ENCODE measurements around the gene RNF187. TPM values are rescaled to one million over a fixed set of nuclear protein-coding genes. Genes with fewer than 3 reads are reported as not detected.

Gene RNF187
- total and polyA plus RNA-seq, 2 of the 13 experiments (the other 11 are each of a cell fraction or from before 2014, with no cell fraction given), result 41.3 to 59.4 TPM

- TF ChIP-seq PRDM10 (CRISPR knock-in tag; IDR thresholded peaks at IDR 0.05; ENCODE audit: low read depth) (peak; percentile 75; the same call in 1 of the 2 replicates), HMGXB4 (CRISPR knock-in tag; IDR thresholded peaks at IDR 0.05; ENCODE audit: borderline replicate concordance in 1 of 2, low read depth in 1 of 2) (peak; percentile 82 to 90), ZNF672 (CRISPR knock-in tag; IDR thresholded peaks at IDR 0.05) (no peak), NCOA2 (CRISPR knock-in tag; IDR thresholded peaks at IDR 0.05) (peak; percentile 53; the same call in 1 of the 2 replicates), ELF3 (CRISPR knock-in tag; IDR thresholded peaks at IDR 0.05) (peak; percentile 64), ZBED4 (CRISPR knock-in tag; IDR thresholded peaks at IDR 0.05; ENCODE audit: borderline replicate concordance) (peak; percentile 80), ZNF383 (CRISPR knock-in tag; IDR thresholded peaks at IDR 0.05; ENCODE audit: borderline replicate concordance) (no peak), KLF16 (CRISPR knock-in tag; IDR thresholded peaks at IDR 0.05) (peak; percentile 53 to 86; a peak in 1 of 4 replicates), MAFG (CRISPR knock-in tag; IDR thresholded peaks at IDR 0.05) (no peak), ZSCAN20 (CRISPR knock-in tag; IDR thresholded peaks at IDR 0.05; ENCODE audit: borderline replicate concordance) (peak; percentile 45; the same call in 1 of the 2 replicates)
- TF ChIP-seq, protein P1, sequence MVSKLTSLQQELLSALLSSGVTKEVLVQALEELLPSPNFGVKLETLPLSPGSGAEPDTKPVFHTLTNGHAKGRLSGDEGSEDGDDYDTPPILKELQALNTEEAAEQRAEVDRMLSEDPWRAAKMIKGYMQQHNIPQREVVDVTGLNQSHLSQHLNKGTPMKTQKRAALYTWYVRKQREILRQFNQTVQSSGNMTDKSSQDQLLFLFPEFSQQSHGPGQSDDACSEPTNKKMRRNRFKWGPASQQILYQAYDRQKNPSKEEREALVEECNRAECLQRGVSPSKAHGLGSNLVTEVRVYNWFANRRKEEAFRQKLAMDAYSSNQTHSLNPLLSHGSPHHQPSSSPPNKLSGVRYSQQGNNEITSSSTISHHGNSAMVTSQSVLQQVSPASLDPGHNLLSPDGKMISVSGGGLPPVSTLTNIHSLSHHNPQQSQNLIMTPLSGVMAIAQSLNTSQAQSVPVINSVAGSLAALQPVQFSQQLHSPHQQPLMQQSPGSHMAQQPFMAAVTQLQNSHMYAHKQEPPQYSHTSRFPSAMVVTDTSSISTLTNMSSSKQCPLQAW (CRISPR knock-in tag; IDR thresholded peaks at IDR 0.05), result peak; percentile 66; the same call in 1 of the 2 replicates
- TF ChIP-seq, protein P2, sequence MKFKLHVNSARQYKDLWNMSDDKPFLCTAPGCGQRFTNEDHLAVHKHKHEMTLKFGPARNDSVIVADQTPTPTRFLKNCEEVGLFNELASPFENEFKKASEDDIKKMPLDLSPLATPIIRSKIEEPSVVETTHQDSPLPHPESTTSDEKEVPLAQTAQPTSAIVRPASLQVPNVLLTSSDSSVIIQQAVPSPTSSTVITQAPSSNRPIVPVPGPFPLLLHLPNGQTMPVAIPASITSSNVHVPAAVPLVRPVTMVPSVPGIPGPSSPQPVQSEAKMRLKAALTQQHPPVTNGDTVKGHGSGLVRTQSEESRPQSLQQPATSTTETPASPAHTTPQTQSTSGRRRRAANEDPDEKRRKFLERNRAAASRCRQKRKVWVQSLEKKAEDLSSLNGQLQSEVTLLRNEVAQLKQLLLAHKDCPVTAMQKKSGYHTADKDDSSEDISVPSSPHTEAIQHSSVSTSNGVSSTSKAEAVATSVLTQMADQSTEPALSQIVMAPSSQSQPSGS (CRISPR knock-in tag; IDR thresholded peaks at IDR 0.05), result peak; percentile 94
Observed at GRCh38 chr1:228486596-228487335, 416 bp upstream of the RNF187 start (continued).
